Measurements from ENCODE around the gene POR. TPM values are rescaled to one million over a fixed set of nuclear protein-coding genes. Genes with fewer than 3 reads are reported as not detected.
"Not testable (repeated sequence)": the region's sequence is repeated elsewhere in the genome, so short reads cannot be mapped to it uniquely, and the experiment has no call there.

The POR gene
- polyA plus RNA-seq, 4 donors, result 55.3 to 75.3 (median 69.5) TPM

DNA sequence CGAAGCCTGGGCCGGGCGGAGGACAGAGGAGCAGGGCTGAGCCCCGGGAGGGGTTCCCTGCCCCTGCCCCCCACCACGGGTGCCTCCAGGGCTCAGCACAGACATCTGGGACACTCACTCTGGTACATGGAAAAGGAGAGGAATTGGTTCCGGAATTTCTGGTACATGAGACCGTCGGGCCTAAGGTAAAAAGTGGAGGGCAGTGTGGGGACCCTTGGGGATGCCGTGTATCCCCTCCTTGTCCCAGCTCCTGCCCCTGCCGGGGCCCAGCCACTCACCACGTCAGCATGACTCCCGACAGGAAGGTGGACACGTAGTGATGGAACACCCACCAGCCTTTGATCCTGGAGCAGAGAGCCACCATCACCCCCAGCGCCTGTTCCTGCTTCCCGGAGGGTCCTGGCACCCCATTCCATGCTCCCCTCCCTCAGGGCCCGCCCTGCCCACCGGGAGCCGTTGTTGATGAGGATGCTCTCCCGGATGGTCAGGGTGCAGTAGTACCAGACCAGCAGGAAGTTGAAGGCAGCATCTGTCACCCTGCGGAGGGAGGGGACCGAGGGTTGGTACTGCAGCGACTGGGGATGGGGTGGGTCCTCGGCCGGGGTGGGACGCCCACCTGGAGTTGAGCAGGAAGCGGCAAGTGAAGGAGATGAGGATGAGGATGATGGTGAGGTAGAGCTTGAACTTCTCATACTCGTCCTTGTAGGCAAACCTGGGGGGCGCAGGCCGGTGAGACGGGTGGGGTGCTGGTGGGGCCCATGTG, 73.0 kb downstream of the POR start:
- no peak for DNase-seq (ENCODE audit: low read depth in 4 of 4, low spot score in 2 of 4)

DNA sequence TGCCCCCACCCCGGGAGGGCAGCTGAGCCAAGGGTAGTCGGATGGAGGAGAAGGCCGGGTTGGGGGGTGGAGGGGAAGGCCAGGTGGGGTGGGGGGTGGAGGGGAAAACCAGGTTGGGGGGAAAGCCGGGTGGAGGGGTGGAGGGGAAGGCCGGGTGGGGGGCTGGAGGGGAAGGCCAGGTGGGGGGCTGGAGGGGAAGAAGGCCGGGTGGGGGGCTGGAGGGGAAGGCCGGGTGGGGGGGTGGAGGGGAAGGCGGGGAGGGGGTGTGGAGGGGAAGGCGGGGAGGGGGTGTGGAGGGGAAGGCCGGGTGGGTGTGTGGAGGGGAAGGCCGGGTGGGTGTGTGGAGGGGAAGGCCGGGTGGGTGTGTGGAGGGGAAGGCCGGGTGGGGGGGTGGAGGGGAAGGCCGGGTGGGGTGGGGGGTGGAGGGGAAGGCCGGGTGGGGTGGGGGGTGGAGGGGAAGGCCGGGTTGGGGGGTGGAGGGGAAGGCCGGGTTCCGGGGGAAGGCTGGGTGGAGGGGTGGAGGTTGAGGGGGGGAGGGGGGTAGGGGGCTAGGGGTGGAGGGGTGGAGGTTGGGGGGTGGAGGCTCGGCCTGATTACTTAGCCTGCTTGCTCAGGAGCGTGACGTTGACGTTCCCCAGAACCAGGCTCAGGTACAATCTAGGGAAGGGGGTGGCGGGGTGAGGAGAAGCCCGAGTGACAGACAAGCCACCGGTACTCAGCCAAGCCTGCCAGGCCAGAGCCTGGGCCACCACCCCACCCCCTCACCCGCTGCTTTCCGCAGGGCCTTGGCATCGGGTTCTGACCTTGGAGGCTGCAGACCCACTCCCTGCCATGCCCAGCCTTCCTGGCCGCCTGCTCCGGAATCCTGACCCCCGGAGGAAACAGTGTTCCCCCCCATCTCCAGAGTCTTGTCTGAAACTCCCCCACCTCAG, 73.9 kb downstream of the POR start:
- DNase-seq (ENCODE audit: low read depth in 4 of 4, low spot score in 2 of 4), result no peak

DNA sequence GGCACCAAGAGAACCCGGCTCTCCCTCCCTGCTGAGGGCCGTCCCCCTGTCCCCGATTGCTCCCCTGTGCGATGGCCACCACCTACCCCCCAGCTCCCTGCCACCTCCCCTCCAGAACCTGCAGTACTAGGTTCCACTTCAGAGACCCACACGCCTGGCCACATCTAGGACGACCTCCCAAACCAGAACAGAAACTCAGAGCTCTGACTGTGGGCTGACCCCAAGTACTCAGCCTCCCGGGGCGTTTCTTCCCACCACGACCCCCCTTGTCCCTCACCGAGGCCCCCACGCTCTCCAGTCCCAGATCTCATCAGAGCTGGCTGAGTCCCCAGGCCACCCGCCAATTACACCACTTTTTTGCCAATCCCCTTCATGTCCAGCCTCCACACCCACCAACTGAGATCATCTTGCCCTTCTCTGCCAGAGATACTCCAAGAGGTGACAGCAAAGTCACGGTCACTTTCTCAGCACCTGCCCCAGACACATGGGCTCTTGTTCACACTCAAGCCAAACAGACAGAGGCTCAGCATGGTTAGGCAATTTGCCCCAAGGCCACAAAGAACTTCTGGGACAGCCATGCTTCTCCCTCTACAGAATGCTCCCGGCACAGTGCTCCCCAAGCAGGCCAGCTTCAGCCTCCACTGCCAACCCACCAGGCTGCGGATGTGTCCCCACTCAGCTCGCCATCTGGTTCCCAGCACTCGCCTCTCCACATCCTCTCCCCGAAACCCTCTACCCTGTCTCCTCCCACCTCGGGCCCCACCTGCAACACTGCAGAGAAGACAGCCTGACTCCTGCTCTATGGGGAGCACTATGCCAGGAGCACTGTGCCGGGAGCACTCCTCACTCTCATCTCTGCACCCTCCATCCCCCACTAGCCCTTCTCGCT, 74.8 kb downstream of the POR start:
- no peak for DNase-seq (ENCODE audit: low read depth in 4 of 4, low spot score in 2 of 4)

DNA sequence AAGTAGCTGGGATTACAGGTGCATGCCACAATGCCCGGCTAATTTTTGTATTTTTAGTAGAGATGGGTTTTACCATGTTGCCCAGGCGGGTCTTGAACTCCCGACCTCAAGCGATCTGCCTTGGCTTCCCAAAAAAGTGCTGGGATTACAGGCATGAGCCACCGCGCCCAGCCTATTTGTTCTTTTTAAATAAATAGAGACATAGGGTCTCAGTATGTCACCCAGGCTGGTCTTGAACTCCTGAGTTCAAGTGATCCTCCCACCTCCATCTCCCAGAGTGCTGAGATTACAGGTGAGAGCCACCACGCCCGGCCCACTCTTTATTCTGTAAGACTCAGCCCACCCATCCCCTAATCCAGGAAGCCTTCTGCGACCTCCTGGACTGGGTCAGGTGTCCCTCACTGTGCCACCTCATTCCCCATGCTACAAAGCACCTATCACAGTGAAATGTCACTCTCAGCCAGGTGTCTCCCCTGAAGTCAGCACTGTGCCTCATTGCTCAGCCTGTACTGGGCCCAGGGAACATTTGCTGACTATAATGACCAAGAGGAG, 76.7 kb downstream of the POR start:
- DNase-seq (ENCODE audit: low read depth in 4 of 4, low spot score in 2 of 4), result no peak

DNA sequence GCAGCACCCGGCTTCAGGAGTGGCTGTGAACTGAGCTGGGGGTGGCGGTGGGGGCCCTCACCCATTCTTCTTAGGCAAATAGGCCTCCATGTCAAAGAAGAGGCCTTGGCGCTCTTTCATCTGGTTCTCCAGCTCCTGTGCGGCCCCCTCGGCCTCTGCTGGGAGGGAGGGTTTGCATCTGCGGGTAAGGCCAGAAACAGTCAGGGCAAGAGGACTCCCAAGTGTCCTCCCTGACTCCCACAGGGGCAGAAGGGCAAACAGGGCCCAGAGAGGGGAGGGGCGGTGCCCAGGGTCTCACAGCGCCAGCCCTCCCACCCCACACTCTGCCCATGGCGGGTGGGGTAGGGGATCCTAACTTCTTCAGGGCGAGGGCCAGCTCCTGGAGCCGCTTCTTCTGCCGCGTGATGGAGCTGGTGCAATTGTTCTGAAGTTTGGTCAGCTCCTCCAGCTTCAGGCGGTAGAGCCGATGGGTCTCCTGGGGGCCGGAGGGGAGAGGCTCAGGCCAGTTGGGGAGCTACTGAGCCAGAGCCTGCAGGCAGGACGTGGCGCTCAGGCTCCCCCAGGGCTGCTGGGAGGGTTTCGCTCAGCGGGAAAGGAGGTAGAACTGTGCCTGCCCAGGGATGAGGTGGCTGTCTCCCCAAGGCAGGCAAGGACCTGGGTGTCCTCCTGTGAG, 77.3 kb downstream of the POR start:
- no peak for DNase-seq (ENCODE audit: low read depth in 4 of 4, low spot score in 2 of 4)

DNA sequence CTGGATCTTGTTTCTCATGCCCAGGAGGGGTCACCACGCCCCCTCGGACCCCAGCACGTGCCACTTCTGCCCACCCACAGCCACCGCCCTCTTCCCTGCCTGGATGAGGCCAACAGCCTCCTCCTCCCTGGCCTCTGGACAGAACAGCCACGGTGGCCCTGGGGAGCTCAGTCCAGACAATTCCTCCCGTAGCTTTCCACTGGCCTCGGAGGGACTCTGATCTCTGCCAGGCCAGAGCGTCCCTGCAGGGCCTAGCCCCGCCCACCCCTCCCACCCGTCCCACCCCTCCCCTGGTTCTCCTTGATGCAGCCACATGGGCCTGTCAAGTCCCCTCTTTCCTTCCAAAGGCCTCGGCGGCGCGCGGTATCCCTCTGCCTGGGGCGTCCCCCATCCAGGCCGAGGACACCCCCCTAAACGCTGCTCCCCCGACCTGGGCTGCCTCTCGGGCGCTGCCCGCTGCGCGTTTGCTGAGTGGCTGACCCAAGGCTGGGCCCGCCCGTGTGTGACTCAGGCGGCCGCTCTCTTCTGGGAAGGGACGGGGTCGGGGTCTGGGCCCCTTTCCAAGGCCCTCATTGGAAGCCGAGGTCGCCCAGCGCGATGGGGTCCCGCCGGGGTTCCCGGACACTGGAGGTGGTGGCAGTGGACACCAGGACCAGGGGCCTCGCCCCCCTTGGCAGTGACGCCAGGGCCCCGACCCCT, 78.9 kb downstream of the POR start:
- peak in 1 of 4 donors; percentile 20 for DNase-seq (ENCODE audit: low read depth in 4 of 4, low spot score in 2 of 4)

DNA sequence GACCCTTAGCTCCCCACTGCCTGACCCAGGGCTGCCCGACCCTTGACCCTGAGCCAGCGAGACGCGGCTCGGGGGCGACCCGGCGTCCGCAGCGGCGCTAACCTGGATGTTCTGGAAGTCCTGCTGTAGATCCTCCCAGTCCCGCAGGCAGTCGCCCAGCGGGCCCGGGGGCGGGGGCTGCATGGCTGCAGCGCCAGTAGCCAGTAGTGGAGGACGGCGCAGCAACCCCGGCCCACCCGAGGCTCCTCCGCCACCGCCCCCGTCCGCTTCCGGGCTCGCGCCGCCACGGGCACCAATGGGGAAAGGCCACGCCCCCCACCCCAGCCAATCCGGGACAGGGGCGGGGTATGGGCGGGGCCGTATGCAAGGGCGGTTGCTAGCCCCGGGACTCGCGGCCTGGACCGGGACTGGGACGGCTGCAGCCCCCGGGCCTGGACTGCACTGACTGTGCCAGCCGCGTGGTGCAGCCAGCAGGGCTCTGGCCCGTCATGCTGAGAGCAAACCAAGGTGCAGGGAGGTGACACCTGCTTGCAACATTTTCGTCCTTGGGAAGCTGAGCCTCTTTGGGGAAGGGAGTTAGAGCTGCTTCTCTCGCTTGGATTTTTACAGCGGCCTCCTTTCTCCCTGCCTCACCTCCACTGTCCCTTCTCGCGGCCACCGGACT, 79.6 kb downstream of the POR start, which contains the start of gene TMEM120A:
Gene TMEM120A (minus strand): TSS at position 208 of the 664 bp plus-strand sequence. CDS start 25 bp downstream, at position 183.
- peak; percentile 67 to 89 (median 81) for DNase-seq (ENCODE audit: low read depth in 4 of 4, low spot score in 2 of 4)

DNA sequence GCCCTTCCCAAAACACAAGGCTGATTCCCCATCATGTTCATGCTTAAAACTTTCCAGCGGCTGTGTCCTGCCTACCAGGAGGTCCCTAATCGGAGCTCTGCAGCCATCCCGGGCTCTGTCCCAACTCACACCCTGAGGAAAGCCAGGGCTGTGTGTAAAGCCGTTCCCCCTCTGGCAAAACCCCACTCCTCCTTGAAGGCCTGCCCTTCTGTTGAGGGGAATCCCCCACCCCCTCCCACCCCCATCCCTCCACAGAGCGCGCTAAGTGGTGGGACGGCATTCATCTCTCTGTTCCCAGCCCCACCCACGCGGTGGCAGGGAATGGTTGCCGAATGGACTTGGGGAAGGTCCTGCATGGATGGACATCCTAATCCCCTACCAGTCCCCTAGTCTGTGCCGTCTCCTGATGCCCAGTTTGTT, 80.1 kb downstream of the POR start:
- no peak for DNase-seq (ENCODE audit: low read depth in 4 of 4, low spot score in 2 of 4)

DNA sequence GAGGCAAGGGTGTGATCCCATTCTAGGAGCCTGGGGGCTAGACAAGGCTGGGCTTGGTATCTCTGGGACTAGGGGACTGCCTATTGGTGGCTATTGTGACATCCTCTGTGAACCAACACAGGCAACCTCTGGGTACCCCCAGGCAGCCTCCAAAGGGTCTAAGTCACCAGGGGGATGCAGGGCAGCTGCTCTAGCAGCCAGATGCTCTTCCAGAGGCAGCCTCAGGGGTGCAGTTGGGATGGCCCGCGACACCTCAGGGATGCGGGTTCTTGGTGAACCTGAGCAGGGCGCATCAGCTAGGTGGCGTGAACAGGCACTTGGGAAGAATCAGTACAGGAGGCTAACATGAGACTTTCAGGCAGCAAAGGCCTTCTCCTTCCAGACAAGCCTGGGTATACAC, 81.0 kb downstream of the POR start:
- no peak for DNase-seq (ENCODE audit: low read depth in 4 of 4, low spot score in 2 of 4)

DNA sequence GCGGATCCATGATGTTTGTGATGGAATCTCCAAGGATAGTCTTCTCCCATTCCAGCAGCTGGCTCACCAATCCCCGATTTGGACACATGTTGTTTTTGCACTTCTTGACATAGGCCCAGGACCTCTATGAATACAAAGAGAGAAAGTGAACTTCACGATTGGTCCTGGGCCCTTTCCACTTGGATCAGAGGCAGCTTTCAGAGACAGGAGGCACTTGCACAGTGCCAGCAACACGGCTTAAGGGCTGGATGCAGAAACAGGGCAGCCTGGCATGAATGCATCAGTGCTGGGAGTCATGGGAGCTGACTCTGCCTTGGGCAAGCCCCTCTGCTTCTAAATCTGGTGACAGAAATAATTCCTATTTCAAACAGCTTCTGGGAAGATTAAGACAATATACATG, 81.5 kb downstream of the POR start:
- no peak for DNase-seq (ENCODE audit: low read depth in 4 of 4, low spot score in 2 of 4)

DNA sequence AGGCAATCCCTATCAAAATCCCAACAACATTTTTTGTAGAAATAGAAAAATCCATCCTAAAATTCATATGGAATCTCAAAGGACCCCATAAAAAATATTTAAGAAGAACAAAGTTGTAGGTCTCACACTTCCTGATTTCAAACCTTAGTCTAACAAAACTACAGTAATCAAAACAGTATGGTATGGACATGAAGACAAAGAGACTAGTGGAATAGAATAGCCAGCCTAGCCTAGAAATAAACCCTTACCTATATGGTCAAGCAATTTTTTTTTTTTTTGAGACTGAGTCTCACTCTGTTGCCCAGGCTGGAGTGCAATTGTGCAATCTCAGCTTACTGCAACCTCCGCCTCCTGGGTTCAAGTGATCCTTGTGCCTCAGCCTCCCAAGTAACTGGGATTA, 83.1 kb downstream of the POR start:
- no peak for DNase-seq (ENCODE audit: low read depth in 4 of 4, low spot score in 2 of 4)

DNA sequence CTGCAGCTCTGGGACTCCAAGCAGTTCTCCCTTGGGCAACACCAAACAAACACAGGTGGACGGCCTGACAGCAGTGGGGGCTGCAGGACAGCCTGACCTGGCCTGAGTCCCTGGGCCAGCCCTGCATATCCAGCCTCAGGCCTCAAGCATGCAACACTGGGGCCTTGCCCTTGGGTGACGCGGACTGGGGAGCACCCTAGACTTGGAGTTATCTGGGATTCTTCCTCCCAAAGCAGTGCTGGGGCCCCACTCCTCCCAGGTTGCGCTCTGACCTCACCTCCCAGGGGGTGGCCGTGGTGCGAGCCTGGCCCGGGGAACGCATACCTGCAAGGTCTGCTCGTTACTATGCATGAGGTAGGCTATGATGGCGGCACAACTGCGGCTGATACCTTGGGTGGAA, 85.6 kb downstream of the POR start:
- DNase-seq (ENCODE audit: low read depth in 4 of 4, low spot score in 2 of 4), result no peak

DNA sequence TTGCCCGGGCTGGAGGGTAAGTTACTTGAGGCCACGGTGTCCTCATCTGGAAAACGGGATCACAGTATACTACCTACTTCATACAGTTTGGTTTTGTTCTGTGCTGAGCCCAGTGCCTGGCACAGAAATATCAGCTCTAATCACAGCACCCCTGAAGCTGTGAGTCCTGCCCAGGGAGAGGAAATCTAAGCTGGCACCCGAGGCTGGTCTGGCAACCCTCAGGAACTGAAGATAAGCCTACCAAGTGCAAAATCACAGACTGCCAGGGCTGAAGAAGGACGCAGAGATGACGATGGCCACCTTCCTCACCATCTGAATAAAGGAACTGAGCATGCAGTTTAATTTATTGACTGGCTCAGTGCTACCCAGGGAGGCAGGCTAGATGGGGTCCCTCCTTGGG, 87.2 kb downstream of the POR start:
- no peak for DNase-seq (ENCODE audit: low read depth in 4 of 4, low spot score in 2 of 4)

DNA sequence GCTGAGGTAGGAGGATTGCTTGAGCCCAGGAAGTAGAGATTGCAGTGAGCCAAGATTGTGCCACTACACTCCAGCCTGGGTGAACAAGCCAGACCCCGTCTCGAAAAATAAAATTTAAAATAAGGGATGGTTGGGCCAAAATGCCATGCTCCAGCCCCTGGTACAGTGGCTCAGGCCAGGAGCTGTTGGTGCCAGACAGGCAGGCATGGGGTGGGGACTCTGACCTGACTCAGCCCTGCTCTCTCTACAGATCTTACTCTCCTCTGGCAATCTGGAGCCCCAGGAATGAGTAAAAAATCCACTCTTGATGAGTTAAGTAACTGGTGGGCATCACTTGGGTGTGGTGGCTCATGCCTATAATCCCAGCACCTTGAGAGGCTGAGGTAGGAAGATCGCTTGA, 87.9 kb downstream of the POR start:
- DNase-seq (ENCODE audit: low read depth in 4 of 4, low spot score in 2 of 4), result no peak

DNA sequence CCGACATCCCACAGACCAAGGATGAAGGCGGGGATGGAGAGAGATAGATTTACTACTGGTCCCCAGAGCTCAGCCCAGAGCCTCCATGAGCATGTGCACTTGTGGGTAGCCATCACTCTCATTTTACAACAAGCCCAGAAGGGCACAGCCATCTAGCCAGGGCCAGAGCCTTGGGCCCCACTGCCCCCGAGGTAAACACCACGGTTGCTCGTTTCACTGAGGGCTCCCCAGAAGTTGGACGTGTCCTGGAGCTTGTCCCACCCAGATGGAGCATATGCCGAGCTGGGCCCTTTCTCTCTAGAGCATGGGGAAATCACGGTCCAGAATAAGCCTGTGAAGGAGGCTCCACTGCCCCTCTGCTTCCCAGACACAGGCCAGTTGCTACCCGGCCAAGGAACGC, 88.4 kb downstream of the POR start:
- no peak for DNase-seq (ENCODE audit: low read depth in 4 of 4, low spot score in 2 of 4)

DNA sequence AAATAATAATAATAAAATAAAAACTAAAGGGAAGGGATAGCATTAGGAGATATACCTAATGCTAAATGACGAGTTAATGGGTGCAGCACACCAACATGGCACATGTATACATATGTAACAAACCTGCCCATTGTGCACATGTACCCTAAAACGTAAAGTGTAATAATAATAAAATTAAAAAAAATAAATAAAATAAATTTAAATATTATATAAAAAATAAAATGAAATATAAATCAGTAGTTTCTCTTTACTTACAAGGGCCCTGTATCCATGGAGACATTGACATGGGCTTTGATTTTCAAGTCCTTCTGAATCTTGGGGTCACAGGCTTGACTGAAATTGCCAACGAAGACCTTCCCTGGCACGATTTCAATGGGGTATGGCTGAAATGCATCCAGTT, 90.0 kb downstream of the POR start:
- not testable (repeated sequence) for DNase-seq (ENCODE audit: low read depth in 4 of 4, low spot score in 2 of 4)

DNA sequence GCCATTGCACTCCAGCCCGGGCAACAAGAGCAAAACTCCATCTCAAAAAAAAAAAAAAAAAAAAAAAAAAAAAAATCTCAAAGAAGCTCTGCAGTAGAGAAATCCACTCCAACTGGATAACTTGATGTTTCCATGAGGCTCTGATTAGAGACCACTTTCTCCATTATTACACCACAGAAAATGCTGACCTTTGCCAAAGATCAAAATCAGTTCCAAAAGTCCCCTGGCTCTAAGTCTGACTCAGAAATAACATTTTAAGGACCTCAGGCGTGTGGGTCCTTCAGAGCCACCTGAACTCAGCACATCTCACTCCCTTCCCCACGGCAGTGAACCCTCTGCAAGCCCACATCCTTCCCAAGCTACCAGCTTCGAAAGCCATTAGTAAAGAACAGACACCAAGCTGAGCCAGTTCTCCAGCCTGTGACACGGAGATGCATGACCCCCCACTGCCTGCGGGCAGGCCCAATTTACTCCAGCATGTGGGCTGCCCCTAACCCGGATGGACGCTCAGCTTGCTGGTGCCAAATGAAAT, 93.3 kb downstream of the POR start:
- no peak for DNase-seq (ENCODE audit: low read depth in 4 of 4, low spot score in 2 of 4)

All from left renal cortex interstitium (tissue), 4 donors.